ENCODE results near the gene ARHGAP26.

GRCh38 chr5:142863856-142864255 is 93.7 kb downstream of the ARHGAP26 start:
- TF ChIP-seq, protein P1, sequence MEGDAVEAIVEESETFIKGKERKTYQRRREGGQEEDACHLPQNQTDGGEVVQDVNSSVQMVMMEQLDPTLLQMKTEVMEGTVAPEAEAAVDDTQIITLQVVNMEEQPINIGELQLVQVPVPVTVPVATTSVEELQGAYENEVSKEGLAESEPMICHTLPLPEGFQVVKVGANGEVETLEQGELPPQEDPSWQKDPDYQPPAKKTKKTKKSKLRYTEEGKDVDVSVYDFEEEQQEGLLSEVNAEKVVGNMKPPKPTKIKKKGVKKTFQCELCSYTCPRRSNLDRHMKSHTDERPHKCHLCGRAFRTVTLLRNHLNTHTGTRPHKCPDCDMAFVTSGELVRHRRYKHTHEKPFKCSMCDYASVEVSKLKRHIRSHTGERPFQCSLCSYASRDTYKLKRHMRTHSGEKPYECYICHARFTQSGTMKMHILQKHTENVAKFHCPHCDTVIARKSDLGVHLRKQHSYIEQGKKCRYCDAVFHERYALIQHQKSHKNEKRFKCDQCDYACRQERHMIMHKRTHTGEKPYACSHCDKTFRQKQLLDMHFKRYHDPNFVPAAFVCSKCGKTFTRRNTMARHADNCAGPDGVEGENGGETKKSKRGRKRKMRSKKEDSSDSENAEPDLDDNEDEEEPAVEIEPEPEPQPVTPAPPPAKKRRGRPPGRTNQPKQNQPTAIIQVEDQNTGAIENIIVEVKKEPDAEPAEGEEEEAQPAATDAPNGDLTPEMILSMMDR (IDR thresholded peaks at IDR 0.05), result no peak
- no peak for TF ChIP-seq POLR2A (IDR thresholded peaks at IDR 0.05)
